Peyer's patch (tissue), 4 donors: ENCODE results near the gene PTH1R.

ENCODE experiments used
- CTCF ChIP-seq, 6 experiments: fragments of 450-650 bp in 4 of 6; fragments of 200-600 bp in 2 of 6; sonication (generic) in 1 of 6; IDR thresholded peaks; one replicate each; pipeline ENCODE4 v1.5.1; 2017 to 2019; ENCODE audit warnings: antibody characterized with exemption in 6 of 6, mild to moderate bottlenecking in 3 of 6, moderate library complexity in 1 of 6
- POLR2A ChIP-seq, 2 donors: fragments of 450-650 bp; IDR thresholded peaks; one replicate each; pipeline ENCODE4 v1.5.1; 2017; ENCODE audit warnings: antibody characterized with exemption in 2 of 2, mild to moderate bottlenecking in 2 of 2, moderate library complexity in 2 of 2

GRCh38 chr3:46939578-46940445 lies 62.3 kb downstream of the PTH1R start:
- TF ChIP-seq CTCF (IDR thresholded peaks at IDR 0.05) (no peak), POLR2A (IDR thresholded peaks at IDR 0.05) (no peak)
